Type B pancreatic cell (in vitro differentiated cells): ENCODE measurements around the gene TTC23. TPM values are rescaled to one million over a fixed set of nuclear protein-coding genes. Genes with fewer than 3 reads are reported as not detected.
A peak's percentile ranks its signal among the peaks of the same experiment; 100 is the strongest.

Experiments
- DNase-seq: peaks from one replicate; pipeline ENCODE4 v3.0.0; 2021; ENCODE audit warnings: mixed read lengths; ENCODE audit not compliant: unreplicated experiment; ENCODE audit errors: extremely low spot score
- H3K27ac Mint-ChIP-seq: 2 replicates; pipeline ENCODE4 v1.8.0; 2021; ENCODE audit warnings: mild to moderate bottlenecking, mixed read lengths
- H3K27me3 Mint-ChIP-seq: 2 replicates; pipeline ENCODE4 v1.8.0; 2021; ENCODE audit warnings: mixed read lengths
- H3K36me3 Mint-ChIP-seq: 2 replicates; pipeline ENCODE4 v1.8.0; 2021; ENCODE audit warnings: mixed read lengths
- H3K4me1 Mint-ChIP-seq: one replicate; pipeline ENCODE4 v1.8.0; 2021; ENCODE audit warnings: mixed read lengths; ENCODE audit not compliant: unreplicated experiment
- H3K4me3 Mint-ChIP-seq: 2 replicates; pipeline ENCODE4 v1.8.0; 2021; ENCODE audit warnings: mild to moderate bottlenecking, mixed read lengths
- H3K9me3 Mint-ChIP-seq: 2 replicates; pipeline ENCODE4 v1.8.0; 2021; ENCODE audit warnings: mixed read lengths
- CTCF ChIP-seq: fragments of 200-600 bp; sonication (generic); conservative IDR thresholded peaks from 2 replicates; pipeline ENCODE4 v1.5.0; 2021; ENCODE audit warnings: antibody characterized with exemption, mild to moderate bottlenecking
- total RNA-seq: library from RNA; stranded (reverse); gene quantifications from 2 replicates; pipeline ENCODE4 v1.2.1, GENCODE V29; 2021; ENCODE audit warnings: low replicate concordance

Gene TTC23
- total RNA-seq, 1 donor from 2014 or later, result 26.4 TPM

GRCh38 chr15:99096894-99097426 is 152.4 kb downstream of the TTC23 start:
- TF ChIP-seq CTCF, result no peak
- no peak for DNase-seq
- Mint-ChIP-seq H3K9me3 (no peaks in the 10 kb centered on the region), H3K27ac (no peak overlapping the region), H3K36me3 (no peaks in the 10 kb centered on the region), H3K4me1 (no peaks in the 10 kb centered on the region), H3K27me3 (peaks cover 53% of the 10 kb centered on the region), H3K4me3 (no peak overlapping the region)

GRCh38 chr15:99096173-99096893 is 153.0 kb downstream of the TTC23 start:
- no peaks in the 10 kb centered on the region for H3K9me3 Mint-ChIP-seq
- H3K36me3 Mint-ChIP-seq, result no peaks in the 10 kb centered on the region
- no peak overlapping the region for H3K4me3 Mint-ChIP-seq
- H3K27me3 Mint-ChIP-seq, result peaks cover 47% of the 10 kb centered on the region
- no peak for DNase-seq
- no peak overlapping the region for H3K27ac Mint-ChIP-seq
- no peak for TF ChIP-seq CTCF
- H3K4me1 Mint-ChIP-seq, result no peaks in the 10 kb centered on the region

- Mint-ChIP-seq H3K27me3 (peaks cover 46% of the 10 kb centered on the region), H3K36me3 (no peaks in the 10 kb centered on the region), H3K9me3 (no peaks in the 10 kb centered on the region), H3K27ac (no peak overlapping the region), H3K4me3 (no peak overlapping the region), H3K4me1 (no peaks in the 10 kb centered on the region)
- DNase-seq, result no peak
- no peak for TF ChIP-seq CTCF
These were observed 153.8 kb downstream of the TTC23 start for GRCh38 chr15:99095626-99096025.

- Mint-ChIP-seq H3K9me3 (no peaks in the 10 kb centered on the region), H3K36me3 (no peaks in the 10 kb centered on the region)
These were observed 156.7 kb downstream of the TTC23 start for GRCh38 chr15:99092554-99093172.

GRCh38 chr15:99090938-99091337 is 158.4 kb downstream of the TTC23 start:
- no peak for TF ChIP-seq CTCF
- peak; percentile 18 for DNase-seq
- H3K4me1 Mint-ChIP-seq, result no peaks in the 10 kb centered on the region
- no peaks in the 10 kb centered on the region for H3K36me3 Mint-ChIP-seq
- no peak overlapping the region for H3K4me3 Mint-ChIP-seq
- no peak overlapping the region for H3K27ac Mint-ChIP-seq
- peaks cover 20% of the 10 kb centered on the region for H3K27me3 Mint-ChIP-seq
- no peaks in the 10 kb centered on the region for H3K9me3 Mint-ChIP-seq

More at GRCh38 chr15:99092554-99093172, 156.7 kb downstream of the TTC23 start:
- Mint-ChIP-seq H3K4me3 (no peak overlapping the region), H3K4me1 (no peaks in the 10 kb centered on the region), H3K27ac (no peak overlapping the region), H3K27me3 (peaks cover 35% of the 10 kb centered on the region)
- TF ChIP-seq CTCF, result no peak
- peak; percentile 36 for DNase-seq
